Ishikawa (cell line): ENCODE measurements around the gene LIME1.

Experiments
- CEBPB ChIP-seq: IDR thresholded peaks from 2 replicates; pipeline ENCODE4 v1.6.1; 2012
- CREB1 ChIP-seq: IDR thresholded peaks from 2 replicates; pipeline ENCODE4 v1.6.1; 2012; ENCODE audit warnings: low read depth
- EGR1 ChIP-seq: IDR thresholded peaks from 2 replicates; pipeline ENCODE4 v1.6.1; 2012
- EP300 ChIP-seq: IDR thresholded peaks from 2 replicates; pipeline ENCODE4 v1.6.1; 2012; ENCODE audit warnings: borderline replicate concordance
- FOXM1 ChIP-seq: IDR thresholded peaks from 2 replicates; pipeline ENCODE4 v1.6.1; 2012; ENCODE audit warnings: low read depth, borderline replicate concordance
- NFIC ChIP-seq: IDR thresholded peaks from 2 replicates; pipeline ENCODE4 v1.6.1; 2012
- RAD21 ChIP-seq: IDR thresholded peaks from 2 replicates; pipeline ENCODE4 v1.6.1; 2012; ENCODE audit warnings: low read depth
- REST ChIP-seq: IDR thresholded peaks from 2 replicates; pipeline ENCODE4 v1.6.1; 2012; ENCODE audit warnings: low read depth, mild to moderate bottlenecking
- TAF1 ChIP-seq: IDR thresholded peaks from 2 replicates; pipeline ENCODE4 v1.6.1; 2012; ENCODE audit warnings: low read depth, mild to moderate bottlenecking
- TCF12 ChIP-seq: IDR thresholded peaks from 2 replicates; pipeline ENCODE4 v1.6.1; 2012; ENCODE audit warnings: low read depth
- TEAD4 ChIP-seq: IDR thresholded peaks from 2 replicates; pipeline ENCODE4 v1.6.1; 2012
- USF1 ChIP-seq: IDR thresholded peaks from 2 replicates; pipeline ENCODE4 v1.6.1; 2012
- YY1 ChIP-seq: IDR thresholded peaks from 2 replicates; pipeline ENCODE4 v1.6.1; 2012; ENCODE audit warnings: low read depth
- ZBTB7A ChIP-seq: IDR thresholded peaks from 2 replicates; pipeline ENCODE4 v1.6.1; 2012; ENCODE audit warnings: low read depth
- TF ChIP-seq, protein P1 (sequence below): IDR thresholded peaks from 2 replicates; pipeline ENCODE4 v1.6.1; 2012

Gene LIME1

GRCh38 chr20:63701329-63702035 lies 35.0 kb upstream of the LIME1 start:
- TF ChIP-seq TAF1: no peak
- TF ChIP-seq TCF12: no peak
- TF ChIP-seq ZBTB7A: no peak
- TF ChIP-seq YY1: no peak
- TF ChIP-seq FOXM1: no peak
- TF ChIP-seq CREB1: no peak
- TF ChIP-seq, protein P1, sequence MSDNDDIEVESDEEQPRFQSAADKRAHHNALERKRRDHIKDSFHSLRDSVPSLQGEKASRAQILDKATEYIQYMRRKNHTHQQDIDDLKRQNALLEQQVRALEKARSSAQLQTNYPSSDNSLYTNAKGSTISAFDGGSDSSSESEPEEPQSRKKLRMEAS: no peak
- TF ChIP-seq REST: no peak
- TF ChIP-seq TEAD4: no peak
- no peak for TF ChIP-seq RAD21
- TF ChIP-seq USF1: no peak
- TF ChIP-seq CEBPB: no peak
- TF ChIP-seq NFIC: no peak
- TF ChIP-seq EP300: no peak
- no peak for TF ChIP-seq EGR1

GRCh38 chr20:63702036-63702665 lies 34.3 kb upstream of the LIME1 start:
- TF ChIP-seq EGR1 (no peak), CEBPB (no peak), YY1 (no peak), NFIC (no peak)

DNA sequence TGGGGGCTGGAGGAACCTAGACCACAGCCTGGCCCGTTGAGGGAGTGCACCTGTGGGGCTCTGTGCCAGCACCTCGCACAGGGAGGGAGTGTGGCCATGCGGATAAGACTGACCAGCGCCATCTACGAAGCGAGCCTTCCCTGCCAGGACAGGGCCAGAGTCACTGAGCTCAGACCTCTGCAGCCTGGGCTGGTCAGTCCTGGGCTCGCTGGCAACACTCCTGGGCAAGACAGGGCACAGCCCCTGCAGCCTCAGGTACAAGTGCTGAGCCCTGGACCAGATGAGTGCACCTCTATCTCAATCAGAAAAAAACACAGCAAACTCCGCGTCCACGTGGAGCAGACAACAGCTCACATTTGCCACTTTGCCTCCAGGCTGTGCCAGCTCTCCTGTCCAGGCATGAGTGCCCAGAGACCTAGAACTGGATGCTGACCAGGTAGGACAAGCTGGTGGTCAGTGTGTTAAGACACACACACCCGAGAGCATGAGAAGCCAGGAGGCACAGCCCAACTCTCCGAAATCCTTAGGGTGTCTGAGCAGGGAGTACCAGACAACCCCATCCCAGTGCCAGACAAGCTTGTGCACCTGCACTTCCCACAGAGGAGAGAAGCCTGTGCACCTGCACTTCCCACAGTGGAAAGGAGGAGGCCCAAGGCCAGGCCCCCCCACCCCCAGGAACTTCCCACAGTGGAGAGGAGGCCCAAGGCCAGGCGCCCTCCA lies 33.6 kb upstream of the LIME1 start:
- TF ChIP-seq EP300 (no peak), TCF12 (no peak), EGR1 (no peak), NFIC (no peak), USF1 (no peak), CREB1 (no peak), ZBTB7A (no peak), TEAD4 (no peak), CEBPB (no peak), YY1 (no peak), TAF1 (no peak), RAD21 (no peak), FOXM1 (no peak), REST (no peak)
- TF ChIP-seq, protein P1: no peak

- TF ChIP-seq RAD21: no peak
Observed at GRCh38 chr20:63703471-63703975, 32.9 kb upstream of the LIME1 start.

- TF ChIP-seq NFIC: no peak
- no peak for TF ChIP-seq TCF12
Observed at GRCh38 chr20:63703976-63704748, 32.3 kb upstream of the LIME1 start.

GRCh38 chr20:63704749-63705117 lies 31.7 kb upstream of the LIME1 start:
- TF ChIP-seq TCF12 (no peak), TEAD4 (no peak), CEBPB (no peak), RAD21 (no peak), CREB1 (no peak), EP300 (no peak), YY1 (no peak), REST (no peak), TAF1 (no peak), ZBTB7A (no peak), FOXM1 (no peak), NFIC (no peak), USF1 (no peak), EGR1 (no peak)
- TF ChIP-seq, protein P1: no peak
